ENCODE data around the gene CCDC78.

The CCDC78 gene

GRCh38 chr16:726438-727290 lies at the start of gene CCDC78, which contains the start of gene HAGHL:
Gene CCDC78, minus strand, starts transcription at chr16:726443. Its CDS starts 76 bp downstream, at chr16:726367.
Gene HAGHL, plus strand, starts transcription at chr16:727106. Its CDS starts 404 bp downstream, at chr16:727510.
- peak; percentile 70 for DNase-seq (ENCODE audit: low read depth, low spot score)

DNA sequence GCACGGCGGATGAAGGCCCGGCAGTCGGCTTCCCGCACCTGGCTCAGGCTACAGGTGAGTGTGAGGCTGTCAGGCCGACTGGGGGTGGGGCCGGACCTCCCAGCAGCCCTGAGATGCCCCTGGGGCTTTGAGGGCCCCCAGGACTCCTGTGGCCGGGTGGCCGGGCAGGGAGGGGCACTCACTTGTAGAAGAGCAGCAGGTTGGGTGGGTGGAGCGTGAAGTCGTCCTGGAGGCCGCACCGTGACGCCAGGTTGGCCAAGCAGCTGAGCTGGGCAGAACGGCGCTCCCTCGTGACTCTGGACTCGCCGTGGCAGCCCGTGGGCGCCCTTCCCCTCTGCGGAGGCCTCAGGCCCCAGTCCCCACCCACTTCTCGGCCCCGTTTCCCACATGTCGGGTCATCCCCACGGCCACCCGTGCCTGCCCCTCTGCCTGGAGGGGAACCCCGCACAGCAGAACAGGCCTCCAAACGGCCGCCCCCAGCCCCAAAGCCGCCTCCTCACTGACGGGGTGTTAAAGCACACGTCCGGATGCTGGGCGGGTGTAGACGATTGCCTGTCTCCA lies 49.1 kb upstream of the CCDC78 start:
- DNase-seq (ENCODE audit: low read depth, low spot score): no peak

- DNase-seq (ENCODE audit: low read depth, low spot score): no peak
These were observed 48.1 kb upstream of the CCDC78 start for GRCh38 chr16:774086-775001.

GRCh38 chr16:772959-773358 lies 46.7 kb upstream of the CCDC78 start:
- DNase-seq (ENCODE audit: low read depth, low spot score): no peak

DNA sequence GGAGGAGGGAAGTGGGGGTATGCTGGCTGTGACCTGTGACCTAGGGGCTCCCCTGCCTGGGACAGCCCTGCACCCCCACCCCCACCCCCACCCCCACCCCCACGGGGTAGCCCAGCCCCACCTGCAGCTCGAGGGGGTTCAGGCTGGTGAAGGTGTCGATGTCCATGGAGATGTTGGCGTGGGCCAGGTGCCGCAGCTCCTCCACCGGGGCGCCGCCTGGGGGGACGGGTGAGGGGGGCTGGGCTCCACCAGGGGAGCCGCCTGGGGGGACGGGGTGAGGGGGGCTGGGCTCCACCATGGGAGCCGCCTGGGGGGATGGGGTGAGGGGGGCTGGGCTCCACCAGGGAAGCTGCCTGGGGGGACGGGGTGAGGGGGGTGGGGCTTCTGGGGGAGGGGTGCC lies 44.2 kb upstream of the CCDC78 start:
- DNase-seq (ENCODE audit: low read depth, low spot score): no peak

DNA sequence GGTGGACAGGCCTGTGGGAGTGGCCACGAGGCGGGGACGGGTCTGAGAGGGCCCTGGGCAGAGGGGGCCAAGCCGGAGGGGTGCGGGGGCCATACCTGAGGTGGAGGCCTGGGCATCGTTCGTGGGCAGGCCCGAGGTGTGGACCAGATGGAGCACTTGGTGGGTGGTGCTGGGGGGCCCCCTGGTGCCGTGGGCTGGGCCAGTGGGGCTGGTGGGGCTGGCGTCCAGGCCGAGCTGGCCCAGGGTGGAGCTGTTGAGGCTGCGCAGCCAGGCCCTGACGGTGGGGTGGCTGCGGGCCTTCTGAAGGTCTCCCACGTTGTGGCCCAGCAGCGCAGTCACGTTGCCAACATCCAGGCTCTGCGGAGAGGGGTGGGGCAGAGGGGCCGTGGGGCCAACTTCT lies 43.7 kb upstream of the CCDC78 start:
- DNase-seq (ENCODE audit: low read depth, low spot score): no peak

- no peak for DNase-seq (ENCODE audit: low read depth, low spot score)
These were observed 43.0 kb upstream of the CCDC78 start for GRCh38 chr16:769184-769784.

DNA sequence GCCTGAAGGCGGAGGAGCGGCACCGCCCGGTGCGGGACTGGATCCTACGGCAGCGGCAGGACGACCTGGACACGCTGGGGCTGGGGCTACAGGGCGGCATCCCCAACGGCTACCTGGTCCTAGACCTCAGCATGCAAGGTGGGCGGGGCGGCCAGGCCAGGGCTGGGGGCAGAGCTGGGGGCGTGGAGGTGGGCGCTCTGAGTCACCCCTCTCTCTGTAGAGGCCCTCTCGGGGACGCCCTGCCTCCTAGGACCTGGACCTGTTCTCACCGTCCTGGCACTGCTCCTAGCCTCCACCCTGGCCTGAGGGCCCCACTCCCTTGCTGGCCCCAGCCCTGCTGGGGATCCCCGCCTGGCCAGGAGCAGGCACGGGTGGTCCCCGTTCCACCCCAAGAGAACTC lies 42.2 kb upstream of the CCDC78 start:
- DNase-seq (ENCODE audit: low read depth, low spot score): no peak

DNA sequence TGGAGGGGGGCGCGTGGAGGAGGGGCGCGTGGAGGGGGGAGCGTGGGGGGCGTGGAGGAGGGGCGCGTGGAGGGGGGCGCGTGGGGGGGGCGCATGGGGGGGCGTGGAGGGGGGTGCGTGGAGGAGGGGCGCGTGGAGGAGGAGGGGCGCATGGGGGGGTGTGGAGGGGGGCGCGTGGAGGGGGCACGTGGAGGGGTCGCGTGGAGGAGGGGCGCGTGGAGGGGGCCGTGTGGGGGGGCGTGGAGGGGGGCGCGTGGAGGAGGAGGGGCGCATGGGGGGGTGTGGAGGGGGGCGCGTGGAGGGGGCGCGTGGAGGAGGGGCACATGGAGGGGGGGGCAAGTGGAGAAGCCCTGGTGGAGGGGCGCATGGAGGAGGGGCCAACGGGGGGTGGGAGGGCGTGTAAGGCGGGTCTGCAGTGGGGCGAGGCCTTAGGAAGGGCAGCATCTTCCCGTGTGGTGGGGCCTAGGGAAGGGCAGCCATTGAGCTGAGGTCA lies 41.5 kb upstream of the CCDC78 start:
- no peak for DNase-seq (ENCODE audit: low read depth, low spot score)

DNA sequence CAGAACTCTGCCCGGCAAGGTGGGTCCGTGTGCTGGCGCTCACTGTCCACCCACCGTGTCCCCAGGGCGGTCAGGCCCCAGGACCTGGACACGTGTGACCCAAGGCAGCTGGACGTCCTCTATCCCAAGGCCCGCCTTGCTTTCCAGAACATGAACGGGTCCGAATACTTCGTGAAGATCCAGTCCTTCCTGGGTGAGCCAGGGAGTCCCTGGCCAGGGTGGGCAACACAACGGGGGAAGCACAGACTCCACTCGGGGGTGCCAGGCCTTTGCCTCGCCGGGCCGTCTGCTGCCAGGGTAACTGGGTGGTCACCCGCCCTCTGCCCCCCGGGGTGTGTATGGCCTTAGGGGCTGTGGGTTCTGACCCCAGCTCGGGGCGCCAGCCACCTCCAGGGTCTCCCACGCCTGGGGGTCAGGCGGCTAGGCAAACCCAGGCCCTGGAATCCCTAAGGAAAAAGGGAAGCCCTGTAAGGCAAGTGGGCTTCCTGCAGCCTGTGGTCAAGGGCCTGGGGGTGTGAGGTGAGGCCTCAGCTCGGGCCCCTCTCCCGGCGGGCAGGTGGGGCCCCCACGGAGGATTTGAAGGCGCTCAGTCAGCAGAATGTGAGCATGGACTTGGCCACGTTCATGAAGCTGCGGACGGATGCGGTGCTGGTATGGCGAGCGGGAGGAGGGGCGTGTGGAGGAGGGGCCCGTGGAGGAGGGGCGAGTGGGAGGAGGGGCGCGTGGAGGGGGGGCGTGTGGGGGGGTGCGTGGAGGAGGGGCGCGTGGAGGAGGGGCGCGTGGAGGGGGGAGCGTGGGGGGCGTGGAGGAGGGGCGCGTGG lies 40.8 kb upstream of the CCDC78 start:
- DNase-seq (ENCODE audit: low read depth, low spot score): no peak

DNA sequence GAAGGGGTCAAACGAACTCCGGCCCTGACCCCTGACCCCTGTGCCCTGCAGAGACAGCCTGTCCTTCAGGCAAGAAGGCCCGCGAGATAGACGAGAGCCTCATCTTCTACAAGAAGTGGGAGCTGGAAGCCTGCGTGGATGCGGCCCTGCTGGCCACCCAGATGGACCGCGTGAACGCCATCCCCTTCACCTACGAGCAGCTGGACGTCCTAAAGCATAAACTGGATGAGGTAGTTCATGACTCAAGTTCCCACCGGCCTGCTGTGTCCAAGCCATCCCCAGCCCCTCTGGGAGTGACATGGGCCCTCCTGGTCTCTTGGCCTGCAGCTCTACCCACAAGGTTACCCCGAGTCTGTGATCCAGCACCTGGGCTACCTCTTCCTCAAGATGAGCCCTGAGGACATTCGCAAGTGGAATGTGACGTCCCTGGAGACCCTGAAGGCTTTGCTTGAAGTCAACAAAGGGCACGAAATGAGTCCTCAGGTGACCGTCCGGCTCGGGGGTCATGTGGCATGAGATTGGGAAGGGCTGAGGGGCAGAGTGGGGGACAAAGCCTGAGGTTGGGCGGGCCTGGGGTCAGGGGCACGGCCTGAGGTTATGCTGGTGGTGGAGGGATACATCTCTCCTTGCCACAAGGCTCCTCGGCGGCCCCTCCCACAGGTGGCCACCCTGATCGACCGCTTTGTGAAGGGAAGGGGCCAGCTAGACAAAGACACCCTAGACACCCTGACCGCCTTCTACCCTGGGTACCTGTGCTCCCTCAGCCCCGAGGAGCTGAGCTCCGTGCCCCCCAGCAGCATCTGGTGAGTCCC lies 40.0 kb upstream of the CCDC78 start:
- no peak for DNase-seq (ENCODE audit: low read depth, low spot score)

GRCh38 chr16:765488-765865 lies 39.2 kb upstream of the CCDC78 start:
- no peak for DNase-seq (ENCODE audit: low read depth, low spot score)

DNA sequence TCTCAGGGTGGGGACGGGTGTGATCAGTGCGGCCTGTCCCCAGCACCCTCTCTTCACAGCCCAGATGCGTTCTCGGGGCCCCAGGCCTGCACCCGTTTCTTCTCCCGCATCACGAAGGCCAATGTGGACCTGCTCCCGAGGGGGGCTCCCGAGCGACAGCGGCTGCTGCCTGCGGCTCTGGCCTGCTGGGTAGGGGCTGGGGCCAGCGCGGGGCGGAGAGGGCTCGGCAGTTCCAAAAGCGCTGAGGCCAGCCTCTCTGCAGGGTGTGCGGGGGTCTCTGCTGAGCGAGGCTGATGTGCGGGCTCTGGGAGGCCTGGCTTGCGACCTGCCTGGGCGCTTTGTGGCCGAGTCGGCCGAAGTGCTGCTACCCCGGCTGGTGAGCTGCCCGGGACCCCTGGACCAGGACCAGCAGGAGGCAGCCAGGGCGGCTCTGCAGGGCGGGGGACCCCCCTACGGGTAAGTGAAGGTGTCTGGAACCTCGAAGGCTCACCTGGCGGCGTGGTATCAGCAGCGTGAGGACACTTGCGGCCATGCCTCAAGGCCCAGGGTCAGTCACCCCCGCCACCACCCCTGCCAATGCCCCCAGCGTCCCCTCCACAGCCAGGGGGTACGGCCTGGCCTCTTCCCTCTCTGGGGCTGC lies 38.7 kb upstream of the CCDC78 start:
- no peak for DNase-seq (ENCODE audit: low read depth, low spot score)

DNA sequence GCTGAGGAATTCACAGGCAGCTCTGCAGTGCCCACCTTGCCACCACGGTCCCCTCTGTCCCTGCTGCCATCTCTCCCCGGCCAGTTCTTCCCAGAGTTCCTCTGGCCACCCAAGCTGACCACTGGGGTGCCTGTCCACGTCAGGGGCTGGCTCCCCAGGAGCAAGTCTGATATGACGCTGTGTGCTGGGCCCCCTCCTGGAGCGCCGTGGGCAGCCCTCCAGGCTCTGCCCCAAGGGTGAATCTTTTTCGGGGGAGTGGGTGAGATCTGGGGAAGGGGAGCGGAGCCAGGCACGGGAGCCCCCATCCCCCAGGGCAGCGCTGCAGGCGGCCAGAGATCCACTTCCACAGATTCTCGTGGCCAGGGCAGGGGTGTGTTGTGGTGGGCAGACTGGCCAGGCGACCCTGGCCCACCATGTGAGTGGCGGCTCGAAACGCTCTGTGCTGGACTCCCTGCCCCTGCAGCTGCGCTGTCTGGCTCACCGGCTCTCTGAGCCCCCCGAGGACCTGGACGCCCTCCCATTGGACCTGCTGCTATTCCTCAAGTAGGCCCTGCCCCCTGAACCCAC lies 38.0 kb upstream of the CCDC78 start:
- DNase-seq (ENCODE audit: low read depth, low spot score): no peak

DNA sequence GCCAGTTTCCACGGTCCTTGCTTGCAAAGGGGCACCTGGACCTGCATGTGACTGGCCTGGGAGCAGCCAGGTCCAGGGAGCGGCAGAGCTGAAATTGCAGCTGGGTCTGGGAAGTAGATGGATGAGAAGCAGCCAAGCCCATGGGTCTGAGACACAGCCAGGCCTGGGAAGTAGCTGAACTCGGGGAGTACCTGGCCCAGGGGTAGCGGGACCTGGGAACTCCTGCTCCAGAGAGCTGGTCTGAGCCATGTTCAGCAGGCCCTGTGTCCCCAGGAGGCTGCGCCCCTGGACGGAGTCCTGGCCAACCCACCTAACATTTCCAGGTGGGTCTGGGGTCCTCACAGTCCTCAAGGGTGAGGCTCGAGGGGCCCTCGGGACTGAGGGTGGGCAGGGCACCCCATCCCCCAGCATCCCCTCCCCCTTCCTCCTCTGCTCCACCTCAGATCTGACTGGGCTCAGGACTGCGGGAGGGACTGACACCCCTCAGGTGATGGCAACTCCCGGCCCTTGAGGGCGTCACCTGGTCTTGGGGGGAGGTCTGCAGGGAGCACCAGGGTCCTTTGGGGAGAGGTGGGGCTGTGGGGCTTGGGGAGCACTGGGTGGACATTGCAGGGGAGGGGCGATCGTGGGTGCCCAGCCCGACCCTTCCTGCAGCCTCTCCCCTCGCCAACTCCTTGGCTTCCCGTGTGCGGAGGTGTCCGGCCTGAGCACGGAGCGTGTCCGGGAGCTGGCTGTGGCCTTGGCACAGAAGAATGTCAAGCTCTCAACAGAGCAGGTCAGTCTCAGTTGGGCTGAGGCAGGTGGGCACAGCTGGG lies 37.3 kb upstream of the CCDC78 start:
- no peak for DNase-seq (ENCODE audit: low read depth, low spot score)

GRCh38 chr16:762595-763268 lies 36.5 kb upstream of the CCDC78 start:
- DNase-seq (ENCODE audit: low read depth, low spot score): no peak

DNA sequence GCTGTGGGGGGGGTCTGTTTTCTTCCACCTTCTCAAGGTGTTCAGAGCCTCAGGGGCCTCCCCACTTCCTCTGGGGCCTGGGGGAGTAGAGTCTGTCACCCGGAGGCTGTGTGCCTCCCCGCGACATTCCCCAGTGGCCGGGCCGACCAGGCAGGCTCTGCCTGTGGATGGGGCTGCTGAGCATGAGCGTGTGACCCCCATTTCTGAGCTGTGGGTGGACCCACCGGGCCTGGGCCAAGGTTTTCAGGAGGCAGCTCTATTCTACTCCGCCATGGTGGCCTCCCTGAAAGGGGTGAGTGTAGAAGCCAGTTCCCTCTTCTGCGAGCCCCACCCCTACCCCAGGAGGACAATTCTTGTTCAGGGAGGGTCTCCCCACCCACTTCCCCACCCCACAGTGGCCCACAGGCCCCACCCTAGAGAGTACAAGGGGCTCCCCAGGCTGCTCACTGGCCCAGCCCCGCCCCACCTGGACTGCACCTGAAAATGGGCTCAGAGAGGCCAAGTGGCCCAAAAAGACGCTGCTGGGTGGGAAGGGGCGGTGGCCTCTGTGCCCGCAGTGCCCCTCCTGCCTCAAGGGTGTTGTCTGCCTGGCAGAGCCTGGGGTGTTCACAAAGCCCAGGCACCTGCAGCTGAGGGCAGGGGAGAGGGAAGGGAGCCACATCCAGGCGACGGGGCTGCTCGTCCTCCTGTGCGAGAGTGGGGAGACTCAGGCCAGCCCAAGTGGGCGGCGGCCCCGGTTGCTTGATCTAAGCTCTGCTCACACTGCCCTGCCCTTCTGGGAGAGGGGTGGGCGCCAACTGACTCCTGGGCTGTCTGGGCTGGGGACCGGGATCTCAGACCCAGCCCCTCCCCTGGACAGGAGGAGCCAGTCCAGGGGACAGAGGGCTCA lies 35.6 kb upstream of the CCDC78 start:
- DNase-seq (ENCODE audit: low read depth, low spot score): no peak
